ENCODE results near the gene SDR39U1.

Gene SDR39U1

DNA sequence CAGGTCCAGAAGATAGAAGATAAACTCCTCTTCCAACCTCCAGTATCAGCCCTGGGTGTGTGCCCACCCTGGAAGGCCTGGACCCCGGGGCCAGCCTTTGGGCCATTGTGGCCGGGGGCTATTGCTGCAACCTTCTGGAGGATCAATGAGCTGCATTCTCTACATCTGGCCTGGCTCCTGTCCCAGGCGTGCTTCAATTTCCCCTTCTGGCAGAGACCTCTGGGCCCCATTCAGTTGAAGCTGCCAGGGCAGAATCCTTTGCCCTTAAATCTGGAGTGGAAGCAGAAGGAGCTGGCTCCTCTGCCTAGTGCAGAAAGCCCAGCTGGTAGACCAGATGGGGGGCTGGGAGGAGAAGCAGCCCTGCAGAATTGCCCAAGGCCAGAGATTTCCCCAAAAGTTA lies 33.8 kb downstream of the SDR39U1 start:
- DNase-seq: no peak

DNA sequence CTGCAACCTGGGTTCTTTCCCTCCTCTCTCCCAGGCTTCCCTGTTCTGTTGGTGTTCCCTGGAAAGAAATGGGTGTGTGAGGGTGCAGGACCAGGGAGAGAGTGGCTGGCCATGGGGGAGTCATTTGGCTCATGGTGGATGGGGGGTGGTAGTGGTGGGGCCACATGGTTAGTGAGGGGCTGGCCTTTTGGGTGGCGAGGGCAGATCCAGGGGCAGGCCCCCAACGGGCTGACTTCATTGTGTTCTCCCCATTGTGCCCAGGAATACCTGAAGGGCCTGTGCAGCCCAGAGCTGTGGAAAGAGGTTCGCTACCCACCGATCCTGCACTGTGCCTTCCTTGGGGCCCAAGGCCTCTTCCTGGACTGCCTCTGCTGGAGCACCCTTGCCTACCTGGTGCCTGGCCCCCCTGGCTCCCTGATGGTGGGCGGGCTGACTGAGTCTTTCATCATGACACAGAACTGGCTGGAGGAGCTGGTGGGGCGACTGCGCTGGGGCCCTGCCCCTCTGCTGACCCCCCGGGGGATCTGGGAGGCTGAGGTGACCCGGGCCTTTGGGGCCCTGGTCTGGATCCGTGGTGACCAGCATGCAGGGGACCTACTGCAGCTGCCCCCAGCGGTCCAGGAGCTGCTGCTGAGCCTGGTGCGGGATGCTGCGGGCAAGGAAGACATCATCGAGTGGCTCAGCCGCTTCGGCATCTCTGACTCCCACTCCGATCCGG lies 34.8 kb downstream of the SDR39U1 start:
- DNase-seq: no peak

DNA sequence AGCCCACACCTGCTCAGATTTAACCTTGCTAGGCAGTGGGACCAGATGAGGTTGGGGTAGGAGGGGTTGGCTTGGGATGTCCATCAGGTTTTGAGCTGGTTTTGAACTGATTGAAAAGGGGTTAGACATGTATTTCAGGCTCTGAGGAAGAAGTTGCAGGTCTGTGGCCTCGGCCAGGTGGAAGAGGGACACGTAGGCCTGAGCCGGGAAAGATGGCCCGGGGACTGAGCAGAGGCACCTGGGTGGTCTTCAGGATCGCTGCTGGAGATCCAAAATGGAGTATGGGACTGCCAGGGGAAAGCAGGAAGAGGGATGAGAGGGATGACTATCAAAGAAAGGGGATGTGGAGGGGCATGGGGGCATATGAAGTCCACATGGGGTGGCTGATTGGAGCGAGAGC lies 36.2 kb downstream of the SDR39U1 start:
- no peak for DNase-seq

DNA sequence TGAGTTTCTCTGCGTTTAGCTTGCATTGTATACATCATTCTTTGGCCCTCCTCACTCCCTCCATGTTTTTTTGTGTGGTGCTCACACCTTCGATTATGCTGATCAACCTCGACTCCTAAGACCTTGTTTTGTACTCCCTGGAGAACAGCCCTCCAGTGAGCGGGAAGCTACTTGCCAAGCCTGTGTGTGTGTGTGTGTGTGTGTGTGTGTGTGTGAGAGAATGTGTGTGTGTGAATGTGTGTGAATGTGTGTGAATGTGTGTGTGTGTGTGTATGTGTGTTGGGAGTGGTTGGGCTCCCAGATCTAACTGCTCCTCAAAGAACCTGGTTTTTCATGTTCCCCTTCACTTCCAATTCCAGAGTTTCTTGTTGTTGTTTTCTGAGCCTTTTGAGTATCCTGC lies 37.8 kb downstream of the SDR39U1 start:
- DNase-seq: no peak

DNA sequence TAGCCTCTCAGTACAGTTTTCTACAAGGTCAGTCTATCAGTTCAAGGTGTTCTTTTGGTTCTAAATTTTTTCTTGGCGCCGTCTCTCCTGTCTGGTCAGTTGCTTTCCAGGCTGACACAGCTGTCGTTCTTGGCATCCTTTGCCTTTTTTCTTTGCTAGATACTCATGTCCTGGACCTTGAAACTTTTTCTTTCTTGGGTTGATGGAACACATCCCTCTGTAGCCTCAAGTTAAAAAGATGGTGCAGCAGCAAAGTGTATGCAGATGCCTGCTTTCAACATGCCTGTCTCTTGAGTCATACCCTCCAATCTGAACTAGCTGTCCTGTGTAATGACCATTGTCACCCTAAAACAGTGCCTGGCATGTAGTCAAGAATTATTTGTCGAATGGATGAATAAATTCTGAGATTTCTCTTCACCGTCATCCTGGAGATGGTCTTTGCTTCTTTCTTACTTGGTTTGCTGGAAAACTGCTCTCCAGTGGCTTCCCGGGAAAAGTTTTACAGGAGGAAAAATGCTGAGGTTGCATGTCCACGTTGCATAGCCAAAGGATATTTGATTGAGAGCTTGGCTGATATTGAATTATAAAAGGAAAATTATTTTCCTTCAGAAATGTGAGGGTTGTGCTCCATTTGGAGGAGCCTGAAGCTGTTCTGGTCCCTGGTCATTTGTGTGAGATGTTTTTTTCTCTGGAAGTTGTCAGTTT lies 39.1 kb downstream of the SDR39U1 start:
- DNase-seq: no peak

DNA sequence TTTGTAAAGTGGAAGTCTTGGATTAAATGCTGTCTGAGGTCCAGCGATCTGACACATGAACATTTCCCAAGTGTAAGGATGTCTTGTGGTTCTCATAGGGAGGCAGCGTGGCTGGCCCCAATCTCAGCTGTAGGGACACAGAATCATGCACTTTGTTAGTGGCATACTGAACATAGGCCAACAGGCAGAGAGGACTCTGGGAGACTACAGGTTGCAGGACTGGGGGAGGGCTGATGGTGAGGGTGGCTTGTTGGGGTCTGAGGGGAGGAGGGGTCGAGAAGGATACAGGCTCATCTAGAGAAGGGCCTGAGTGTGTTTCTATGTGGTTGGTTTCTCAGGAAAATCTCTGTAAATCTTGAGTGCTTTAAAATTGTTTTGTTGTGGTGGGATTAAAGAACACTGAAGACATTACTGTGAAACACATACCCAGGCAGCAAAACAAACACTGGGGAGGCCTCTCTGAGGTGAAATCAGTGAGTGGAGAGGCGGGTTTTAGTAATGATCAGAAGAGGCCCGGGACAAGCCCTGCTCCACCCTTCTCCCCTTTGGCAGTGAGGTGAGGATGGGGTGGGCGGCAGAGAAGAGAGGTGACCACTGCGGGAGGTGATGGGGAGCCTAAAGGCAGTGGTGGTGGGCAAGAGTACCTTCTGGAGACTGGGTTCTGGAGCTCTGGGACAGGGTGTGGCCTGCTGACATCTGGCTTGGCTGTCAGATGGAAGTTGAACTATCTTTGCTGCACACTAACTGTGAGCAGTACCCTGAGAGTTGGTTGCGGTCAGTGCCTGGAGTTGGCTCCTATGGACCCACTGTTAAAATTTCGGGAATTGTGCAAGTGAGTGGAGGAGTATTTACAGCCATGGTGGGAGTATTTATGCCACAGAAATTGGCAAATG lies 40.5 kb downstream of the SDR39U1 start:
- no peak for DNase-seq

DNA sequence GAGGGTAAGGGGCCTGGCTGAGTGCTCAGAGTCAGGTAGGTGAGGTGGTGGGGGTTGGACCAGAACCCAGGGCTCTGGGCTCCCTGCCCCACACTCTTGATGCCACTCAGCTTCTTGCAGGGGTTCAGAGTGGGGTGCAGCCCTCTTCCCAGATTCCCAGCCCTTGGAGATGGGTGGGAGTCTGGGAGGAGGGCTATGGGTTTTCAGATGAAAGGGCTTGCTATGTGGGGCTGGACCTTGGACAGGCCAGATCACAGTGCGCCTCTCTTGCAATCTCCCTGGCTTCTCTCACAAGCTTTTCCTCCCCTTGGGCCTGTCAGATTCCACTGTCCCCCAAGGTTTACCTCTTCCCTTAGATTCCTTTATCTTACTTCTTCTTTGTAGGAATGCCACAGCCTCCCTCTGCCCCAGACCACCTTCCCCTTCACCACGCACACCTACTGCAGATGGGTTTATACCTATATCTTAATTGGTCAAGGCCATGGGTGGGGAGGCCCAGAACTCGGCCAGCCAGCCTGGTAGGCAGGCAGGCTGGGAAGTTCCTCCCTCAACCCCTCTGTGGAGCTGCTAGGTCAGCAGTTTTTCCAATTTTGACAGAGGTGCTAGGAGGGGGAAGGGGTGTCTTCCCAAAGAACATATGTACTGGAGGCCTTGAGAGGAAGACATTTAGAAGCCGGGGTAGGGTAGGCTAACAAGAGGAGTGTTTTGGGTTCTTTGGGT lies 42.4 kb downstream of the SDR39U1 start:
- no peak for DNase-seq

DNA sequence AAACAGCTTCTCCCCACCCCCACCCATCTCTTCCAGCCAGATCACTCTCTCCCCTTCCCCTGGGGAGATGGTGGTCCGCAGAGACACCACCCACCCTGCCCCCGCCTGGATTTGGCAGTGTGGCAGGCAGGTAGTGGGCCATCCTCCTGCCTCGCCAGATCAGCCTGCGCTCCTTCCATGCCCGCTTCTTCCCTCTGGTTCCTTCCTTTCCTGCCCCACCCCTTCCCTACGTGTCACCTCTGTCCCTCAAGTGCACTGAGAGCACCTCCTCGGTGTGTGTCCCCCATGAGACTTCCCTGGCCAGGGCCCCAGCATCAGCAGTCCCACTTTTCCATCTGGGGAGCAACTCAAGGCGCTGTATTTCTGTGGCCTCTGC lies 43.1 kb downstream of the SDR39U1 start:
- no peak for DNase-seq

DNA sequence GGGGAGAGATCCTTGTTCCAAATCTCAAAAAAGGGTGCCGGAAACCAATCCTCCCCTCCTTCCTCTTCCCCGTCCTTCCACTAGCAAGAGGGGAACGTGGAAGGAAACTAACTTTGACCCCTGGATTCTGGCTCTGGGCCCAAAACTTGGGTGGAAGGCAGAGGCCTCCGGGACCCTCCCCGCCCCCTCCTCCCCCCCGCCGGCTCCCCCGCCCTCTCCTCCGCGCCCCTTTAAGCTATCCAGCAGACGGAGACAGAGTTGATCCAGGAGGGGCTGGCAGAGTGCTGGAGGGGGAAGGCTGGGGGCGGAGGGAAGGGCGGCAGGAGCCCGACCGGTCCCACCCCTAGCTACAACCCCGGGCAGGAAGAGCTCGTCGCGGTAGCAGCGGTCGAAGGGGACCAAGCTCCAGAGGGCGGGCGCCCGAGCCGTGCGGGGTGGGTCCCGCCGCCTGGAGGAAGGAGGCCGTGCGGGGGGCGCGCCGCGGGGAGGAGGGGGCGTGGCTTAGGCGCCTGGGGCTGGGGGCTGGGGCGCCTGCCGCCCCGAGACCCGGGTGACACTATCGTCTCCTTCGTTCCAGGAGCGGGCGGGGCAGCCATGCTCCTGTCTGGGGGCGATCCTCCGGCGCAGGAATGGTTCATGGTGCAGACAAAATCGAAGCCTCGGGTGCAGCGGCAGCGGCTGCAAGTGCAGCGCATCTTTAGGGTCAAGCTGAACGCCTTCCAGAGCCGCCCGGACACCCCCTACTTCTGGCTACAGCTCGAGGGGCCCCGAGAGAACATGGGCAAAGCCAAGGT lies 43.7 kb downstream of the SDR39U1 start, which contains the start of gene NYNRIN:
Gene NYNRIN, plus strand, starts transcription at position 351 of the 794 bp plus-strand sequence. Its CDS starts 244 bp downstream, at position 595.
- peak in 1 of 2 experiments; percentile 18 for DNase-seq

DNA sequence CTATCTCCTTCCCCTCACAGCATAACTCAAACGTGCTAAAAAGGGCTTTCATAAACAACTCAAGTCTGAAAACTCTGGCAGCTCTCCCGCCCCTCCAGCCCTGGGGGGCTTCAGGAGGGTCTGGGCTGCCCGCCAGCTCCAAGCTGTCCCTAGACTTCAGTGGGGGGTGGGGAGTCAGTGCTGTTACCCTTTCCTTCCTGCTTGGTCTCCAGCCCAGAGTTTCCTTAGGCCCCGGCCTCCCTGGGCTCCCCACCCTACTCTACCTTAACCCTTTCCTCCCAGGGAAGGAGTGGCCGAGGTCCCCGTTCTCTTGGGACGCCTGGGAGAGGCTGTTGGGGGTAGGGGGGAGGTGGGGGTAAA lies 44.3 kb downstream of the SDR39U1 start:
- no peak for DNase-seq

DNA sequence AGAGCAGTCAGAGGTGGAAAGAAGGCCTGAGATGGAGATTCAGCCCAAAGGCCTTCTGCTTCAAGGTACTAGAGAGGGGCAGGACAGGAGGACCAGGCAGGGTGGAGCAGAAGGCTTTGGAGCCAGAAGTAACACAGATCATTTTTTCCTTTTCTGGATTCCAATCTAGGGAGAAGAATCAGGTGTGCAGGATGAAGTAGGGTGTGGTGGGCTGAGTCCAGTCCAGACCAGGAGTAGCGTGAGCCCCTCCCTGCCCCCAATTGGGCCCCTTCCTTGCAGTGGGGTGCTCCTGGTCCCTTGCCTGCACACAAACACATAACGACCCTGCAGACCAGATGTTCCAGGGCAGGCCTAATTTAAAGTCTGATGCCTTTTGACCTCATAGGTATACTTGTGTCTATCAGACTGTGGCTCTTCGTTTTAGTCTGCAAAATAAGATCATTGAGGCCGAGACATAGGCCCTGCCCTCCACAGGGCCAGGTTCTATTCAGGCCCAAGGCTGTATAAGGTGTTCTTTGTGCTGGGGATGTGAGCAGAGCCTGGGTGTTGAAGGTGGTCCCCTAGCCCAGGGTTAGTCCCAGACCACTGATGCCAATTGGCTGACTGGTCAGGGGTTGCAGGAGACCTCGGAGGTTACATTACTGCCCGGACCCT lies 44.8 kb downstream of the SDR39U1 start:
- DNase-seq: no peak

DNA sequence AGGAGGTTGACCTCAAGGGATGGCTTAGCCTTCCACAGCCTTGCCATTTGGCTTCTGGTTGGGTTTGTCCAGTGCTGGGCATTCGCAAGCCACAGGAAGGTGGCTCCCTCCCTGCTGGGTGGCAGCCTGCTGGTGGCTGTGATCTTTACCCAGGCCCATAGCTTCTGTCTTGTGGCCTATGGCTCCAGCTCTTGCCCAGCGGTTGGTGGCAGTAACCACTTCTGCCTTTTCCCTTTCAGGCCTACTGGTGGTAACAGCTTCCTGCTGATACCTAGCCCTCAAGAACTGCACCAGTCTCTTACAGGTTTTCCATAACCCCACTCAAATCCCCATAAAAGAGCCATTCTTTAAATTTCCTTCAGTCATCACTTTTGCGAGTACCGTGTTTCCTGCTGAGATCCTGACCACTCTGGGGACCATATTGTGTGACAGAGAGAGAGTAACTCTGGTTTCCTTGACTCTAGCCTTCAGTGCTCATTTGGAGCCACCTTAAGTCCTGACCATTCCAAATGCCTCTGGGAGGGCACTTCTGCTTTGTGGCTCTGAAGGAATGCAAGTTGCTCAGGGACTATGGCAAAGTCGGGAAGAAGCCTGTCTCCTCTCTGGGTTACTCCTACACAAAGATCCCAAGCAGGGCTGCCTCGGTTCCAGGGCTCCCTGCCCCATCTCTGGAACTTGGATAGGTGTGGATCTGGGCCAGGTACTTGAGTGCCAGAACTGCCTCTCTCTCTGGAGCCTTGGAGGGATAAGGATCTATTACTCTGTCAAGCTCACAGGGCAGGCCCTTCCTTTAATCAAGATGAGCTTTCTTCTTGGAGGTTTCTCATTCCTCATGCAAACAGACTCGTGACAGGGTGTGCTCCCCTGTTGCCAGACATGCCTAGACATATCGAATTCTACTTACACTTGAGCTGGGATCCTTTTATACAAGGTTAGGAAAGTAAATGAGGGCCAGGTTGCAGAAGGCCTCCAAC lies 46.7 kb downstream of the SDR39U1 start:
- DNase-seq: no peak

DNA sequence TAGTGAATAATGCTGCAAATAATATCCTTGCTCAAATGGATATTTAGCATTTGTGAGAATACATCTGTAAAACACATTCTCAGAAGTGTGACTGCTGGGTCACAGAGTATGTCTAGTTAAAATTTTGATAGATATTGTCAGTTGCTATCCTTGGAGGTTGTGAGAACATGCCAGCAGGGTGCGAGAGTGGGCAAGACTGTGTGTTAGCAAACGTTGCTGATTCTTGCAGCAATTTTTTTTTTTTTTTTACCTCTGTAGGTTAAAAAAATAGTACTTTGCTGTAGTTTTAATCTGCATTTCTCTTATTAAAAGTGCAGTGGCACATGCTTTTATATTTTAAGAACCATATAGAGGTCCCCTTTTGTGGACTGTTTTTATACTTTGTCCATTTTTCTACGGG lies 48.3 kb downstream of the SDR39U1 start:
- no peak for DNase-seq

DNA sequence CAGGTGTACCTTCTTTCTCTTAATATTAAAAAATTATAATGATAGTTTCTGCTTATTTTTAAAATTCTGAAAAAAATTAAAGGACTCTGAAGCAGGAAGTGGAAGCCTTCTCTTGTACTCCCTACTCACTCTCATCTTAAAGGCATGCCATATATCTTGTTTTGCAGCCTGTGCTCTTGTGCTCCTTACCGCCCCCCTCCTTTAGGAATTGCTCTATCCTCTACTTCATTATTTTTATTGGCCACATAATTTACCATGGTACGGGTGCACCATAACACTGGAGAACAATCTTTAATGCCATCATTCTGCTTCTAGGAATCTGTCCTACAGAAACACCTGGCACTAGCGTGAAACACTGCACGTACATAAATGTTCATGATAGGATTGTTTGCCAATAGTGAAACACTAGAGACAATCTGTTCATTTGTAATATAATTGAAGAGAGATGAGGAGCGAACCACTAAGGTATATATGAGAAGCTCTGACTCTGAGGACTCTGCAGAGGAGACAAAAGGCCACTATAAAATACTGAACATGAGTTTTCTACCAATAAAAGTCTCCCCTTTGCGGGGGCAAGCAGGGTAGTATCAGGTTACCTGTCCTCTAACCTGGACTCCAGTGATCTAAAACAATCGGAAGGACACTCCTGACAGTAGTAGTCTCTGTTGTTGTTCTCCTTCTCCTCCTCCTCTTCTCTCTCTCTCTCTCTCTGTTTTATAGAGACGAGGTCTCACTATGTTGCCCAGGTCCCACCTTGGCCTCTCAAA lies 50.1 kb downstream of the SDR39U1 start:
- no peak for DNase-seq

DNA sequence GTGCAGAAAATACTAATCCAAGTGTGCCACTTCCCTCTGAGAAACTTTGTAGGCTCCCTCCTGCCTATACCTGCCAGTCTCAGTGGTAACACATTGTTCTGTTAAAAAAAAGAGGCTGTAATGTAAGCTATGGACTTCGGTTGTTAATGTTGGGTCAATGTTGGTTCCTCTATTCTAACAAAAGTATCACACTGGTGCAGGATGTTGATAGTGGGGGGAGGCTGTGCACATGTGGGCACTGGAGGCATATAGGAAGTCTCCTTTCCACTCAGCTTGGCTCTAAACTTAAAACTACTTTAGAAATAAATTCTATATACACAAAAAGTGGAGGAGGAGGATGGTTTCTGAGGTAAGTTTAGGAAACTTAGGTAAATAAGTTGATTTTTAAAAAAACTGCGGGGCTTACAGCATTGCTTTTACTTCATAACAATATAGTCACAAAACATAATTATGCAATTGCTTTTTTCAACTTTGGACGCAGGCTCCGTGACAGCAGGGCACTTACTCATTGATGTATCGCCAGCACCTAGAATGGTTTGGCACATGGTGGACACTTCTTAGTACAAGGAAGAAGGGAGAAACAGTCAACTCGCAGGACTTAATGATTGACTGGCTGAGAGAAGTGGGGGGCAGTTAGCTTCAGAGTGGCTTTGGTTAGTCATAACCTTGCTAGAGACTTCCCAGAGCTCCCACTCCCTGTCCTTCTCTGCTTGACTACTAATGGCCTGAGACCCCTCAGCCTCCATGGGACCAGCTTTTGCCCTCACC lies 51.7 kb downstream of the SDR39U1 start:
- DNase-seq: no peak
